ENCODE results near the gene NRBF2.

Gene NRBF2

DNA sequence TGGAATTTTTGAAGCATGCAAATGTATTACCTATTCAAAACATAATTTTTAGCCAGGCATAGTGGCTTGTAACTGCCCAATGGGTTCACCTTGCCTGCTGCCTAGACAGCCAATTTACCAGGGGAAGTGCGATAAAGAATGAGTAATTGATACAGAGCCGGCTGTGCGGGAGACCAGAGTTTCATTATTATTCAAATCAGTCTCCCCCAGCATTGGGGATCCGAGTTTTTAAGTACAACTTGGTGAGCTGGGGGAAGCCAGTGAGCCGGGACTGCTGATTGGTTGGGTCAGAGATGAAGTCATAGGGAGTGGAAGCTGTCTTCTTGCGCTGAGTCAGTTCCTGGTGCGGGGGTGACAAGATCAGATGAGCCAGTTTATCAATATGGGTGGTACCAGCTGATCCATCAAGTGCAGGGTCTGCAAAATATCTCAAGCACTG lies 29.1 kb upstream of the NRBF2 start:
- H3K27ac ChIP-seq (ENCODE audit: low read length) = no peak overlapping the region
- H3K9me3 ChIP-seq (ENCODE audit: control insufficient read depth in 1 of 2, low read length in 2 of 2) = no peaks in the 10 kb centered on the region
- no peak overlapping the region for H3K4me3 ChIP-seq (ENCODE audit: low read depth in 1 of 2, low read length in 2 of 2)
- H3K4me1 ChIP-seq (ENCODE audit: control insufficient read depth in 1 of 2, insufficient read depth in 2 of 2, low read length in 2 of 2) = no peaks in the 10 kb centered on the region
- H3K36me3 ChIP-seq (ENCODE audit: control insufficient read depth in 1 of 2, insufficient read depth in 2 of 2, low read length in 2 of 2) = no peaks in the 10 kb centered on the region
- no peaks in the 10 kb centered on the region for H3K27me3 ChIP-seq (ENCODE audit: low read depth, low read length)

- H3K27ac ChIP-seq (ENCODE audit: low read length) = no peak overlapping the region
- H3K9me3 ChIP-seq (ENCODE audit: control insufficient read depth in 1 of 2, low read length in 2 of 2) = no peaks in the 10 kb centered on the region
- no peak overlapping the region for H3K4me3 ChIP-seq (ENCODE audit: low read depth in 1 of 2, low read length in 2 of 2)
- H3K4me1 ChIP-seq (ENCODE audit: control insufficient read depth in 1 of 2, insufficient read depth in 2 of 2, low read length in 2 of 2) = no peaks in the 10 kb centered on the region
- H3K27me3 ChIP-seq (ENCODE audit: low read depth, low read length) = no peaks in the 10 kb centered on the region
- no peaks in the 10 kb centered on the region for H3K36me3 ChIP-seq (ENCODE audit: control insufficient read depth in 1 of 2, insufficient read depth in 2 of 2, low read length in 2 of 2)
These were observed 27.7 kb upstream of the NRBF2 start for GRCh38 chr10:63105225-63106110.

DNA sequence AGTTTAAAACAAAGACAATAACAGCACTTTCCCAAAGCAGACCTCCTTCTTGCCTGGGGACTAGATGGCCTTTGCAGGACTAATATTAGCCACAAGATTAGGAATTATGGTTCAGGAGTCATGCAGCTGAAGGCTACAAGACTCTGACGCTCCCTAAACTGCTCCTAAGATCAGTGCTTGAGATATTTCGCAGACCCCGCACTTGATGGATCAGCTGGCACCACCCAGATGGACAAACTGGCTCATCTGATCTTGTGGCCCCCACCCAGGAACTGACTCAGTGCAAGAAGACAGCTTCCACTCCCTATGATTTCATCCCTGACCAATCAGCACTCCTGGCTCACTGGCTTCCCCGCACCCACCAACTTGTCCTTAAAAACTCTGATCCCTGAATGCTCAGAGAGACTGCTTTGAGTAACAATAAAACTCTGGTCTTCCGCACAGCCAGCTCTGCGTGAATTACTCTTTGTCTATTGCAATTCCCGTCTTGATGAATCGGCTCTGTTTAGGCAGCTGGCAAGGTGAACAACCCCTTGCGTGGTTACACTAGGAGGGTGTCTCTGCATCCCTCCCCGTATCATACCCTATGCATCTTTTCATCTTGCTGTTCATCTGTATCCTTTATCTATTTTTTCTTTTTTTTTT lies 26.9 kb upstream of the NRBF2 start:
- Histone ChIP-seq H3K27ac (ENCODE audit: low read length) (no peak overlapping the region), H3K36me3 (ENCODE audit: control insufficient read depth in 1 of 2, insufficient read depth in 2 of 2, low read length in 2 of 2) (no peaks in the 10 kb centered on the region), H3K9me3 (ENCODE audit: control insufficient read depth in 1 of 2, low read length in 2 of 2) (no peaks in the 10 kb centered on the region), H3K4me3 (ENCODE audit: low read depth in 1 of 2, low read length in 2 of 2) (no peak overlapping the region), H3K27me3 (ENCODE audit: low read depth, low read length) (no peaks in the 10 kb centered on the region), H3K4me1 (ENCODE audit: control insufficient read depth in 1 of 2, insufficient read depth in 2 of 2, low read length in 2 of 2) (no peaks in the 10 kb centered on the region)

- no peaks in the 10 kb centered on the region for H3K9me3 ChIP-seq (ENCODE audit: control insufficient read depth in 1 of 2, low read length in 2 of 2)
- H3K4me1 ChIP-seq (ENCODE audit: control insufficient read depth in 1 of 2, insufficient read depth in 2 of 2, low read length in 2 of 2) = no peaks in the 10 kb centered on the region
These were observed 25.1 kb upstream of the NRBF2 start for GRCh38 chr10:63107943-63108437.

GRCh38 chr10:63110940-63111339 lies 22.2 kb upstream of the NRBF2 start:
- Histone ChIP-seq H3K9me3 (ENCODE audit: control insufficient read depth in 1 of 2, low read length in 2 of 2) (no peaks in the 10 kb centered on the region), H3K27me3 (ENCODE audit: low read depth, low read length) (no peaks in the 10 kb centered on the region), H3K27ac (ENCODE audit: low read length) (no peak overlapping the region), H3K36me3 (ENCODE audit: control insufficient read depth in 1 of 2, insufficient read depth in 2 of 2, low read length in 2 of 2) (no peaks in the 10 kb centered on the region), H3K4me1 (ENCODE audit: control insufficient read depth in 1 of 2, insufficient read depth in 2 of 2, low read length in 2 of 2) (no peaks in the 10 kb centered on the region), H3K4me3 (ENCODE audit: low read depth in 1 of 2, low read length in 2 of 2) (no peak overlapping the region)

More at GRCh38 chr10:63107943-63108437, 25.1 kb upstream of the NRBF2 start:
- H3K27me3 ChIP-seq (ENCODE audit: low read depth, low read length) = no peaks in the 10 kb centered on the region
- no peak overlapping the region for H3K27ac ChIP-seq (ENCODE audit: low read length)
- no peak overlapping the region for H3K4me3 ChIP-seq (ENCODE audit: low read depth in 1 of 2, low read length in 2 of 2)
- no peaks in the 10 kb centered on the region for H3K36me3 ChIP-seq (ENCODE audit: control insufficient read depth in 1 of 2, insufficient read depth in 2 of 2, low read length in 2 of 2)

DNA sequence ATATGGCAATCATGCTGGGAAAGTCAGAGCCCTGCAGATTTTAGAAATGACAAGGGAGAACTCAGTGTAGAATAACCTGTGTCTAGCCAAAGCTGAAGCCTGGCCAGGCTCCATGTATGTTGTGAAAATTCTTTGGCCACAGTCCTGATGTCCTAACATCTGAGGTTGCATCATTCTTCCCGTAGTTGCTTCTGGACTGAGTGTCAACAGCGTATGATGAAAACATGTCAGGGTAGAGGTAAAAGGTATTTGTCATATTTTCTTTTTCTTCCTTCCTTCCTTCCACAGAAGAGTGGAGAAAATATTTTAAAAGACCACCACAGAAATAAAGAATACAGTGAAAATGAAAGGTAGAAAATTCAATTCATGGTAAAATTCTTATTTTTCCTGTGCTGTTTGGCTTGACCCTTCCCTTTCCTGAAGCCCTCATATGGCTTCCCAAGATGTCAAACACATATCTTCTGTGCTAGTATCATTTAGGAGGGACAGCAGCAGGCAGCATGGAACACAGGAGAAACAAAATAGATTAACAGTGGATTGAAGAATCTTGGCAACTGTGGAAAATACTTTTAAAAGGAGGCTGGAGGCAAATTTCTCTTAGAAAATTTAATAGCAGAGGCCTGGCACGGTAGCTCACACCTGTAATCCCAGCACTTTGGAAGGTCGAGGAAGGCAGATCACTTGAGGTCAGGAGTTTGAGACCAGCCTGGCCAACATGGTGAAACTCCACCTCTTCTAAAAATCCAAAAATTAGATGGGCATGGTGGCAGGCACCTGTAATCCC lies 18.9 kb upstream of the NRBF2 start:
- no peak overlapping the region for H3K4me3 ChIP-seq (ENCODE audit: low read depth in 1 of 2, low read length in 2 of 2)
- no peaks in the 10 kb centered on the region for H3K36me3 ChIP-seq (ENCODE audit: control insufficient read depth in 1 of 2, insufficient read depth in 2 of 2, low read length in 2 of 2)
- H3K27me3 ChIP-seq (ENCODE audit: low read depth, low read length) = no peaks in the 10 kb centered on the region
- no peaks in the 10 kb centered on the region for H3K4me1 ChIP-seq (ENCODE audit: control insufficient read depth in 1 of 2, insufficient read depth in 2 of 2, low read length in 2 of 2)
- no peaks in the 10 kb centered on the region for H3K9me3 ChIP-seq (ENCODE audit: control insufficient read depth in 1 of 2, low read length in 2 of 2)
- peak overlapping the region; percentile 47 for H3K27ac ChIP-seq (ENCODE audit: low read length)

DNA sequence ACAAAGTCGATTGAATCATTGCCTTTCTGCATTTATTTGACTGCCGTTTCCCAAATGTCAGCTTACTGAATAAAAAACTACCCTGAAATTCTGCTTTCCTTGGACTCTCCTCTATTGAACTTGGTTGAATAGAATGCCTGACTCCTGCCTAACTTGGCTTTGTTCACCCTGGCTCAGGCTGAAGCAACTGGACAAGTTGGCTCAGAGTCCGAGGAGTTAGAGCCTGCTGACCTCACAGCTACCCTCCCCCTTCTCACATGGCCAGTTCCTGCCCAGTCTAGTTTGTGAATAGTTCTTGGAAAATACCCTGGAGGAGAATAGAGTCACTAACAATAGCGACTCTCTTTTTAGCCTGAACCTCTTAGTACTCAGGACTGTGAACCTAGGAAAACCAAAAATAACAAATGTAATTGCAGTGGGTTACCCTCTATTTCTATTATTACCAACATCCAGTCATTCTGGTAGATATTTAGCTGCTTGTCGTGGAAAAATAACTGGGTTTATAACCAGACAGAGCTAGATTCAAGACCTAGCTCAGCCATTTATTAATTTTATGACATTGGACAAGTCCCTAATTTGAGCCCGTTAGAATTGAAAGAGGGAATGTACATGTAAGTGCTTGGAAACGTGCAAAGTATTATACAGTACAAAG lies 17.3 kb upstream of the NRBF2 start:
- Histone ChIP-seq H3K4me3 (ENCODE audit: low read depth in 1 of 2, low read length in 2 of 2) (no peak overlapping the region), H3K27me3 (ENCODE audit: low read depth, low read length) (no peaks in the 10 kb centered on the region), H3K27ac (ENCODE audit: low read length) (peak overlapping the region; percentile 53), H3K9me3 (ENCODE audit: control insufficient read depth in 1 of 2, low read length in 2 of 2) (no peaks in the 10 kb centered on the region), H3K4me1 (ENCODE audit: control insufficient read depth in 1 of 2, insufficient read depth in 2 of 2, low read length in 2 of 2) (peaks cover 0 to 4% of the 10 kb centered on the region in 2 donors), H3K36me3 (ENCODE audit: control insufficient read depth in 1 of 2, insufficient read depth in 2 of 2, low read length in 2 of 2) (no peaks in the 10 kb centered on the region)

DNA sequence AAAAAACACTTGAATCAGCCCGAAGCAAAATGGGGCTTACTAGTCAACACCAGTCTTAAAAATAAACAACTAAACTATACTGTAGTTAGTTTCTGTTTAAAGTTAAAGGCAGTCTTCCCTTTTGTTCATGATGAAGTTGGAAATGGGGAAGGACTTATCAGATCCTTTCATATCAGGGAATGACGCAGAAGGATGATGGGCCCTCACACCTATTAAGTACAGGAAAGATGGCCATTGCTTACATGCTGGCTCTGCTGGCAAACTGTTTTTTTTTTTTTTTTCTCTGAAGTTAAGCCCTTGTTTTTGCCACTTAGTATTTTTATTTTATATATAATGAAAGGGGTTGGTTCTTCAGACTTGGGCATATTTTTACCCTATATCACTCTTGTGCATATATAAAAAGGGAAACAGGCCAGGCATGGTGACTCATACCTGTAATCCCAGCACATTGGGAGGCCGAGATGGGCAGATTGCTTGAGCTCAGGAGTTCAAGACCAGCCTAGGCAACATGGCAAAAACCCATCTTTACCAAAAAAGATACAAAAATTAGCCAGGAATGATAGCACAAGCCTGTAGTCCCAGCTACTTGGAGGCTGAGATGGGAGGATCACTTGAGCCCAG lies 16.6 kb upstream of the NRBF2 start:
- Histone ChIP-seq H3K36me3 (ENCODE audit: control insufficient read depth in 1 of 2, insufficient read depth in 2 of 2, low read length in 2 of 2) (no peaks in the 10 kb centered on the region), H3K9me3 (ENCODE audit: control insufficient read depth in 1 of 2, low read length in 2 of 2) (no peaks in the 10 kb centered on the region), H3K27ac (ENCODE audit: low read length) (peak overlapping the region; percentile 53)

DNA sequence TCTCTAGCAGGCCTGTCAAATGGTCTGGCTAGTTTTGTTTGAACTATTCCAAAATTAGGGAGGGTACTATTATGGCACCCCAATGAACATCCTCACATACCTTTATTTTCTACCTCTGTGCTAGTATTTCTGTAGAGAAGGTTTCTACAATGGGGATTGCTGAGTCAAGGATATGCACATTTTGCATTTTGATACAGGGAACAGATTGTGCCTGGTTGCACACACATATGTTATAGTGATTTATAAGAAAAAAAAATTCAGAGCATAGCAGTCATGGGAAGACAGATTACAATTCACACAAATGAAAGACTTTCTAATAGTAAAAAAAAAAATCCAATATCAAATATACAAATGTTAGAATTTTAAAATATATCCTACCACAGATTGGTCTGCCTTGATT lies 14.1 kb upstream of the NRBF2 start:
- Histone ChIP-seq H3K9me3 (ENCODE audit: control insufficient read depth in 1 of 2, low read length in 2 of 2) (no peaks in the 10 kb centered on the region), H3K27ac (ENCODE audit: low read length) (no peak overlapping the region), H3K4me1 (ENCODE audit: control insufficient read depth in 1 of 2, insufficient read depth in 2 of 2, low read length in 2 of 2) (peaks cover 0 to 4% of the 10 kb centered on the region in 2 donors), H3K27me3 (ENCODE audit: low read depth, low read length) (no peaks in the 10 kb centered on the region), H3K4me3 (ENCODE audit: low read depth in 1 of 2, low read length in 2 of 2) (no peak overlapping the region), H3K36me3 (ENCODE audit: control insufficient read depth in 1 of 2, insufficient read depth in 2 of 2, low read length in 2 of 2) (no peaks in the 10 kb centered on the region)

More for the DNA sequence above, 16.6 kb upstream of the NRBF2 start:
- Histone ChIP-seq H3K4me1 (ENCODE audit: control insufficient read depth in 1 of 2, insufficient read depth in 2 of 2, low read length in 2 of 2) (peaks cover 0 to 4% of the 10 kb centered on the region in 2 donors), H3K4me3 (ENCODE audit: low read depth in 1 of 2, low read length in 2 of 2) (no peak overlapping the region), H3K27me3 (ENCODE audit: low read depth, low read length) (no peaks in the 10 kb centered on the region)

DNA sequence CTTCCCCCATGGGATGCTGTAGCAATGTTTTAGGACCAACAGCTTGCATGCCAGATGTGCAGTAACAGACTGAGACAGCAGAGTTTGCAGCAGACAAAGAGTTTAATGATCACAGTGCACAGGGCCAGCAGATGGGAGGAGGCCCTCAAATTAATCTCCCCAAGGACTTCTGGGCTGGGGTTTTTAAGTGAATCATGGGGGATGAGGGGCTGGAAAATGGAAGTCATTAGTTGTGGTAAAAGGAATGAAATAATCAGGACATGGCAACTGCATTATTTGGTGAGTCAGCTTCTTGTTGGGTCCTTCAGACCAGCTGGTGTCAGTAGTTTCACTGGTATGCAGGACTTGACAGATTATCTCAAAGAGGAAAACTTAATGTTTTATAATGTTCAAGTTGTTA lies 12.6 kb upstream of the NRBF2 start:
- no peak overlapping the region for H3K4me3 ChIP-seq (ENCODE audit: low read depth in 1 of 2, low read length in 2 of 2)
- H3K4me1 ChIP-seq (ENCODE audit: control insufficient read depth in 1 of 2, insufficient read depth in 2 of 2, low read length in 2 of 2) = peaks cover 0 to 4% of the 10 kb centered on the region in 2 donors
- no peak overlapping the region for H3K27ac ChIP-seq (ENCODE audit: low read length)
- H3K27me3 ChIP-seq (ENCODE audit: low read depth, low read length) = no peaks in the 10 kb centered on the region
- H3K9me3 ChIP-seq (ENCODE audit: control insufficient read depth in 1 of 2, low read length in 2 of 2) = no peaks in the 10 kb centered on the region
- H3K36me3 ChIP-seq (ENCODE audit: control insufficient read depth in 1 of 2, insufficient read depth in 2 of 2, low read length in 2 of 2) = no peaks in the 10 kb centered on the region

Data from muscle layer of duodenum (tissue), 2 donors.